ENCODE measurements around the gene TRPV4. TPM values are rescaled to one million over a fixed set of nuclear protein-coding genes. Genes with fewer than 3 reads are reported as not detected.
A peak's percentile ranks its signal among the peaks of the same experiment; 100 is the strongest.

Gene TRPV4
- total RNA-seq, 2 donors from 2014 or later: not detected

DNA sequence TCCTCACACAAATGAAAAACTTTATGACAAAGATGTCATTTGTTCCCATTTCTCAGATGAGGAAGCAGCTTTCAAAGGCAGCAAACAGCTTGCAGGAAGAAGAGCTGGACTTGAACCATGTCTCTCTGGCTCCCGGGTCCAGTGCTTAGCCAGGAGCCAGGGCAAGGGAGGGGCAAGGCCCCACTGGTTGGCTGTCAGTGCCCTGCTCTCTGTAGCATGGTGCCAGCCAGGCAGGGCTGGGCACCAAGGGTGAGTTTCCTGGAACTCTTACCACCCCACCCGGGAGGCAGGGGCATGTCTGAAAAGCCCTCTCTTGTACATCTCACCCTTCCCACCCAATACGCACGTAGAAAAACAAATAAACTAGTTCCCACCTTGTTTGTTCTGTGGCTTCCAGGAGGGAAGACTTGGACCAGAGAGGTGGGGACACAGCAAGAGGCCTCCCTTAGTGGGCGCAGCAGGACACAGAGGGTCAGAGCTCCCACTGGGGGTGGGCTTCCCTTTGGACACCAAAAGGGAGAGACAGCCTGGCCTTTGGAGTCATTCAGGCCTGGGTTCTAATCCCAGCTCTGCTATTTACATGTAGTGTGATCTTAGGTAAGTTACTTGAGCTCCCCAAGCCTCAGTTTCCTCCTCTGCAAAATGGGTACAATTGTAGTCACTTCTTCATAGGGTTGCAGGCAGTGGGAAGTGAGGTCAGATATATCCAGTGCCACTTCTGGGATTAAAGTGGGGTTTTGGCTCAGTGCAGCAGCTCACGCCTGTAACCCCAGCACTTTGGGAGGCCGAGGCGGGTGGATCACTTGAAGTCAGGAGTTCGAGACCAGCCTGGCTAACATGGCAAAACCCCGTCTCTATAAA lies 17.2 kb downstream of the TRPV4 start:
- Mint-ChIP-seq H3K4me1 (ENCODE audit: low read depth in 2 of 2) (no peaks in the 10 kb centered on the region), H3K36me3 (no peaks in the 10 kb centered on the region), H3K9me3 (no peaks in the 10 kb centered on the region), H3K4me3 (no peak overlapping the region), H3K27ac (no peak overlapping the region), H3K27me3 (peaks cover 3 to 10% of the 10 kb centered on the region in 2 donors)
- no peak for DNase-seq (ENCODE audit: low spot score)
- ATAC-seq: no peak

DNA sequence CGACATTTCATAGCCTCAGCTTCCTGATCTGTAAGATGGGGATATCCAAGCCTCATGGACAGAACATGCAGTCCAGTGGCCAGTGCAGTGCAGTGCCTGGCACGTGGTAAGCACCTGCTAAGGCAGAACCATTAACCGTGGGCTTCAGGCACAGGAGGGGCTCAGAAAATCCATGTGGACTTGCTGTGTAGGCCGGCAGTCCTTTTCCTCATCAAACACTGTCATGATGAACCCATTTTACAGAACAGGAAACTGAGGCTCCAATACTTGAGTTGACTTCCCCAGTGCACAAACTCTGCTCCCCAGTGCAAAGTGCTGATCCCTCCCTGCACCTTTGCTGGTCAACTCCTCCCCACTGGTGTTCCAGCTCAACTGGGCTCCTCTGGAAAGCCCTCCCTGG lies 18.0 kb downstream of the TRPV4 start:
- H3K9me3 Mint-ChIP-seq: no peaks in the 10 kb centered on the region
- no peaks in the 10 kb centered on the region for H3K4me1 Mint-ChIP-seq (ENCODE audit: low read depth in 2 of 2)
- DNase-seq (ENCODE audit: low spot score): no peak
- H3K27me3 Mint-ChIP-seq: peaks cover 3 to 10% of the 10 kb centered on the region in 2 donors
- no peaks in the 10 kb centered on the region for H3K36me3 Mint-ChIP-seq
- H3K27ac Mint-ChIP-seq: no peak overlapping the region
- H3K4me3 Mint-ChIP-seq: no peak overlapping the region
- no peak for ATAC-seq

DNA sequence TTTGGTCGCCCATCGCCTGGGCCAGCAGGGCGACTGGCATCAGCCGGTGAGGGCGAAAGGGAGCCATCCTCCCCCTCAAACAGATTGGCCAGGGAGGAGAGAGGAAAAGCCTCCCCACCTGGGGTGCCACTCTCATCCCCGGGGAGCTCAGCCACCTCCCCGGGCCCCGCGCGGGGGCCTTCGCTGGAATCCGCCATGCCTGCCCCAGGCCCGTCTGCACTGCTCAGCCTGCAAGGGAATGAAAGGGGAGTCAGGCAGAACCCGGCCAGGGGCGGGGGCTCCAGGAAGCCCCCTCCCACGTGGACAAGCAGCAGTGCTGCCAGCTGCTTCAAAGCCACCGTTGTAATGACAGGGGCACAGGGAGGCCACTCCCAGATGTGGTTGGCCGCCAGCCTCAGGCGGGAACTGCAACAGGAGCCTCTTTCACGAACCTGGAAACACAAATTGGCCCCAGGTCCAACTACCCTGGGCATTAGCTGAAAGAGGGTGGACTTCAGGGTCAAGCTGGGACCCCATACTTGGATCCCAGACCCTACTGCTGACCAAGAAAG lies 18.5 kb downstream of the TRPV4 start:
- ATAC-seq: no peak
- H3K27ac Mint-ChIP-seq: no peak overlapping the region
- no peak for DNase-seq (ENCODE audit: low spot score)
- no peaks in the 10 kb centered on the region for H3K9me3 Mint-ChIP-seq
- H3K36me3 Mint-ChIP-seq: no peaks in the 10 kb centered on the region
- H3K27me3 Mint-ChIP-seq: peaks cover 3 to 5% of the 10 kb centered on the region in 2 donors
- no peak overlapping the region for H3K4me3 Mint-ChIP-seq
- no peaks in the 10 kb centered on the region for H3K4me1 Mint-ChIP-seq (ENCODE audit: low read depth in 2 of 2)

DNA sequence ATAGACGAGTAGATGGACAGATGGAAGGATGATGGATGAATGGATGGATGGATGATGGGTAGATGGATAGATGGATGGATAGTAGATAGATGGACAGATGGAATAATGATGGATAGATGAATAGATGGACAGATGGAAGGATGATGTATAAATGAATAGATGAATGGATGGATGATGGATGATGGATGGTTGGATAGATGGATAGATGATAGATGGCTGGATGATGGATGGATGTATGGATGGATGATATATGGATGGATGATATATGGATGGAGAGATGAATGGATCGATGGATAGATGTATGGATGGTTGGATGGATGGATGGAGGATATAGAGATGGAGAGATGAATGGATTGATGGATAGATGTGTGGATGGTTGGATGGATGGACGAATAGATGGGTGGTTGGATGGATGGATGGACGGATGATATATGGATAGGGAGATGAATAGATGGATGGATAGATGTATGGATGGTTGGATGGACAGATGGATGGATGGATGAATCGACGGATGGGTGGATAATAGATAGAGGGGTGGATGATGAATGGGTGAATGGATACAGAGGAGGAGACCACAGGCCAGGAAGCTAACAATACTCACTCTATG lies 19.3 kb downstream of the TRPV4 start:
- no peak for ATAC-seq
- H3K9me3 Mint-ChIP-seq: no peaks in the 10 kb centered on the region

DNA sequence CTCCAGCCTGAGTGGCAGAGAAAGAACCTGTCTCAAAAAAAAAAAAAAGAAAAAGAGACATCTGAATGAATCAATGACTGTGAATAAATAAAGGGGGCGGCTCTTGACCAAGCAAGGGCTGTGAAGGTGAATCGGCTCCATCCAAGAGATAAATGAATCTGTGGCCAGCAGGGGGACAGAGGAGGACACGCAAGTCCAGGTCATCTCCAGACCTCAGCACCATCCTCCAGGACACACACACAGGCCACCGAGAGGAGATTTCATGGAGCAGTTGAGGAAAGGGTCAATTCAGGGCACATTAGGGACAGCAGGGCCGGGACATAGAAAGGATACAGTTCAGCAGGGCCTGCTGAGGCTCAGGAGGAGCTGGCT lies 21.6 kb downstream of the TRPV4 start:
- H3K9me3 Mint-ChIP-seq: no peaks in the 10 kb centered on the region
- H3K36me3 Mint-ChIP-seq: no peaks in the 10 kb centered on the region
- H3K4me3 Mint-ChIP-seq: no peak overlapping the region
- no peaks in the 10 kb centered on the region for H3K4me1 Mint-ChIP-seq (ENCODE audit: low read depth in 2 of 2)
- H3K27me3 Mint-ChIP-seq: no peaks in the 10 kb centered on the region
- no peak for DNase-seq (ENCODE audit: low spot score)
- no peak for ATAC-seq
- no peak overlapping the region for H3K27ac Mint-ChIP-seq

More for the DNA sequence above, 19.3 kb downstream of the TRPV4 start:
- H3K4me3 Mint-ChIP-seq: no peak overlapping the region
- no peaks in the 10 kb centered on the region for H3K27me3 Mint-ChIP-seq
- no peak for DNase-seq (ENCODE audit: low spot score)
- no peak overlapping the region for H3K27ac Mint-ChIP-seq
- H3K4me1 Mint-ChIP-seq (ENCODE audit: low read depth in 2 of 2): no peaks in the 10 kb centered on the region
- no peaks in the 10 kb centered on the region for H3K36me3 Mint-ChIP-seq

DNA sequence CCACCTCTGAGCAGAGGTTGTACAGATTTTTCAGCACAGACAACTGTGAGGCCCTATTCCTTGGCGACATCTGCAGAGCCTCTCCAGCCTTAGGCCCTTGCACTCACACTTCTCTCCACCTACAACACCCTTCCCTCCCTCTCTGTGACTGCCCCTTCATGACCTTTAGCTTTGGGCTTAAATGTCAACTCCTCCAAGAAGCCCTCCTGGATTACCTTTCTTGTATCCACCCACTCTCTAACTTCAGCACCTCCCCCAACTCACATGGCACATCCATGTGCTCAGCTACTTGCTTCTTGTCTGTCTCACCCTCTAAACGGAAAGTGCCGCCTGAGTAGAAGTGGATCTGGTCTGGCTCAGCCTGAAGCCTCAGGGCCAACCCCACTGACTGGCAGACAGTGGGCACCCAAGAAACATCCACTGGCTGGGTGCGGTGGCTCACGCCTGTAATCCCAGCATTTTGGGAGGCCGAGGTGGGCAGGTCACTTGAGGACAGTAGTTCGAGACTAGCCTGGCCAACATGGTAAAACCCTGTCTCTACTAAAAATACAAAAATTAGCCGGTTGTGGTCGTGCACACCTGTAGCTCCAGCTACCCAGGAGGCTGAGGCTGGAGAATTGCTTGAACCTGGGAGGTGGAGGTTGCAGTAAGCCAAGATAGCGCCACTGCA lies 22.1 kb downstream of the TRPV4 start:
- Mint-ChIP-seq H3K27ac (no peak overlapping the region), H3K4me3 (no peak overlapping the region), H3K27me3 (no peaks in the 10 kb centered on the region), H3K36me3 (no peaks in the 10 kb centered on the region), H3K9me3 (no peaks in the 10 kb centered on the region), H3K4me1 (ENCODE audit: low read depth in 2 of 2) (no peaks in the 10 kb centered on the region)
- no peak for ATAC-seq
- no peak for DNase-seq (ENCODE audit: low spot score)

DNA sequence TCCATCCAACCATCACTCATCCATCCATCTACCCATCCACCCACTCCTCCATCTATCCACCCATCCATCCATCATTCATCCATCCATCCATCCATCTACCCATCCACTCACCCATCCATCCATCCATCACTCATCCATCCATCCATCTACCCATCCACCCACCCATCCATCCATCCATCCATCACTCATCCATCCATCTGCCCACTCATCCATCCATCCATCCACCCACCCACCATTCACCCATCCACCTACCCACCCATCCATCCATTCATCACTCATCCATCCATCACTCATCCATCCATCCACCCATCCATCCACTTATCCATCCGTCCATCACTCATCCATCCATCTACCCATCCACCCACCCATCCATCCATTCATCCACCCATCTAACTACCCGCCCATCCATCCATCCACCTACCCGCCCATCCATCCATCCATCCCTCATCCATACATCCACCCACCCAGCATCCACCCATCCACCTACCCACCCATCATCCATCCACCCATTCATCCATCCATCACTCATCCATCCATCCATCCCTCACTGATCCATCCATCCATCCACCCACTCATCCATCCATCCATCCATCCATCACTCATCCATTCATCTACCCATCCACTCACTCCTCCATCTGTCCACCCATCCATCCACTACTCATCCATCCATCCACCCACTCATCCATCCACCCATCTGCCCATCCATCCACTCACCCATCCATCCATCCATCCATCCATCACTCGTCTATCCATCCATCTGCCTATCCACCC lies 24.1 kb downstream of the TRPV4 start:
- ATAC-seq (no peak), DNase-seq (ENCODE audit: low spot score) (no peak)
- Mint-ChIP-seq H3K4me3 (no peak overlapping the region), H3K36me3 (no peaks in the 10 kb centered on the region), H3K27ac (no peak overlapping the region), H3K9me3 (no peaks in the 10 kb centered on the region), H3K27me3 (no peaks in the 10 kb centered on the region), H3K4me1 (ENCODE audit: low read depth in 2 of 2) (no peaks in the 10 kb centered on the region)

DNA sequence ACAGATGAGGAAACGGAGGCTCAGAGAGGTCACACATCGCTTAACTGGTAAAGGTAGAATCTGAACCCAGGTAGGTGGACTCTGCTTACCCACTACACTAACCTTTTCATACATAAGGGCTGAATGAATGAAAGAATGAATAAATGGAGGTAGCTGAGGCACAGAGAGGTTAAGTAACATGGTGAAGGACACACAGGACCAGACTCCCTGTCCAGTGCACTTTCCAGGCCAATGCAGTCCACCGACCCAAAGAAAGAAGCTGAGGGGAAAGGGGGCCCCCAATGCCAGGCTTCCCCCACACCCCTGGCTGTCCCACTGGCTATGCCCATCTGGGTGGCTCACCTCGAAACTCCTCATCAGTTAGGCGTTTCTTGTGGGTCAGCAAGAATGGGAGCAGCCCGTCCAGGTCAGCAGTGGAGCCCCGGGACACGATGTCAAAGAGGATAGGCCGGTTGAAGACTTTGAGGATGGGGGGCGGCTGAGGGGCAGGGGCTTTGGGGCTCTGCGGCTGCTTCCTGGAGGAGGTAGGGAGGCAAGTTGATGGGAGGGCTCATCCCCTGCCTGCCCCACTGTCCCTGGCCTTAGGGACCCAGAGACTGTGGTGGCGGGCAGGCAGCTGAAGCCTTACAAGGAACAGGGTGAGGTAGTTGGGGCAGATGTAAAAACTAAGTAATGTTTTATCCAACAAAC lies 25.1 kb downstream of the TRPV4 start:
- Mint-ChIP-seq H3K9me3 (no peaks in the 10 kb centered on the region), H3K27ac (no peak overlapping the region), H3K27me3 (no peaks in the 10 kb centered on the region), H3K36me3 (no peaks in the 10 kb centered on the region), H3K4me1 (ENCODE audit: low read depth in 2 of 2) (no peaks in the 10 kb centered on the region), H3K4me3 (no peak overlapping the region)
- DNase-seq (ENCODE audit: low spot score) (no peak), ATAC-seq (no peak)

DNA sequence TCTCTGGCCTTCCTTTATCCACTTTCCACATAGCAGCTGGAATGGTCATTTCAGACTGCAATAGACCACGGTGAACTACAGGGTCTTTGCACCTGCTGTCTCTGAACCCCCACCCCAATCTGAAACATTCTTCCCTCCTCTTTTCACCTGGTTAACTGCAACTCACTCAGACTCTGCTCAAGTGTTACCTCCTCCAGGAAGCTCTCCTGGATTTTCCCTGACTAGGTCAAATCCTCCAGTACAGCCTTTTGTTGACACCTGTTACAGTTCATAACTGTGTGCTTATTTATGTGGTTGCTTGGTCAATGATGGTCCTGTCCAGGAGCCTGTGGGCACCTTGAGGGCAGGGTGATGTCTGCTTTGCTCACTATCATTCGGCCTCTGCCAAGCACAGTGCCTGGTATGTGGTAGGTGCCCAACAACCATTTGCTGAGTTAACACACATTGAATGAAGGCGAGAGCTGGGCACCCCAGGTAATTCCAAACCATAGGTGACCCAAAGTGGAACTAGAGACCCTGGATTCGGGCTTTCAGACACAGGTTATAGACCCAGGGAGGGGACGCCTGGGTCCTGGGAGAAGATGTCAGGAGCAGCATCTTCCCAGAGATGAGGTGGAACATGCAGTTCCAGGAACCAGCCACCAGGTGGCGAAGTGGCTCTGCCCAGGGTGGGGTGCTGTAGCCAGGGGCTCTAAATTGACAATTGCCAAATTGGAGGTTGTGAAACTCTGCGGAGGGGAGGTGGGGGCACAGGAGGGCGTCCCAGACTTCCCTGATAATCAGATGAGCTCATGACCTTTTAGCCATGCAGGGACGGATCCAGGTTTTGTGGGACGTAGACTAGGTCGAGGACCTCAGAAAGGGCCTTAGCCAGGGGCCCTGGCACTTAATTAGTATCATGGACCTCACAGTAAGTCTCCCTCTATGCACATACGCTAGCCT lies 28.1 kb downstream of the TRPV4 start:
- Mint-ChIP-seq H3K36me3 (no peaks in the 10 kb centered on the region), H3K9me3 (no peaks in the 10 kb centered on the region), H3K27me3 (no peaks in the 10 kb centered on the region), H3K4me1 (ENCODE audit: low read depth in 2 of 2) (no peaks in the 10 kb centered on the region), H3K27ac (no peak overlapping the region), H3K4me3 (no peak overlapping the region)
- DNase-seq (ENCODE audit: low spot score) (peak; percentile 71), ATAC-seq (peak; percentile 70 to 81)

DNA sequence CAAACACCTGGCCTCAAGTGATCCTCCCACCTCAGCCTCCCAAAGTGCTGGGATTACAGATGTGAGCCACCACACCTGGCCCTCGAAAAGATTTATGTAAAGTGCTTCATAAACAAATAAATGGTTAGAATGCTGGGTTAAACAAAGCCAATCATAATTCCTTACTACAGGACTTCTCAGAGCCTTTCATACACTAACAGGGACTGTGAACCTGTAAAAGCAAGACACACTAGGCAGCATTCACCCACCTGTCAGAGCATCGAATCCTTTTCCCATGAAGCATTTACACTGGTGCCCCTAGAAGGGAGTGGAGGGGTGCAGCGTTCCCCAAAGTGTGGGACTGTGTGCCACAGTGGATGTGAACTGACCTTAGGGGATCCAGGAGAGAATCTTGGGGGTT lies 29.5 kb downstream of the TRPV4 start:
- Mint-ChIP-seq H3K36me3 (no peaks in the 10 kb centered on the region), H3K4me3 (no peak overlapping the region), H3K4me1 (ENCODE audit: low read depth in 2 of 2) (no peaks in the 10 kb centered on the region), H3K27me3 (no peaks in the 10 kb centered on the region), H3K27ac (no peak overlapping the region), H3K9me3 (no peaks in the 10 kb centered on the region)
- ATAC-seq (no peak), DNase-seq (ENCODE audit: low spot score) (no peak)

DNA sequence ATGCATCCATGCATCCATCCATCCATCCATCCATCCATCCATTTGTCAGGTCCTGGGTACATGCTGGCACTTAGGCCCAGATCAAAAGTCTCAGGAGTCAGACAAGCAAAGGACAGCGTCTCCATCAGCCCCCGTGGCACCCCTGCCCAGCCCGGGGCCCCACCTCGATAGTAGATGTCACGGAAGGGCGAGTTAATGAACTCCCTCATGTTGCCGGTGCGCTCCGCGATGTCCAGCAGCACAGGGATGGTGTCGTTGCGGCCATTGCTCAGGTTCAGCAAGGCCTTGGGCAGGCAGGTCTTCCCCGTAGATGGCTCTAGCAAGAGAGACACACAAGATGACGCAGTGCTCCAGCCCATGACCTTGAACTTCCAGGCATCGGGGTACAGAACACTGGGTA lies 30.4 kb downstream of the TRPV4 start:
- no peaks in the 10 kb centered on the region for H3K36me3 Mint-ChIP-seq

DNA sequence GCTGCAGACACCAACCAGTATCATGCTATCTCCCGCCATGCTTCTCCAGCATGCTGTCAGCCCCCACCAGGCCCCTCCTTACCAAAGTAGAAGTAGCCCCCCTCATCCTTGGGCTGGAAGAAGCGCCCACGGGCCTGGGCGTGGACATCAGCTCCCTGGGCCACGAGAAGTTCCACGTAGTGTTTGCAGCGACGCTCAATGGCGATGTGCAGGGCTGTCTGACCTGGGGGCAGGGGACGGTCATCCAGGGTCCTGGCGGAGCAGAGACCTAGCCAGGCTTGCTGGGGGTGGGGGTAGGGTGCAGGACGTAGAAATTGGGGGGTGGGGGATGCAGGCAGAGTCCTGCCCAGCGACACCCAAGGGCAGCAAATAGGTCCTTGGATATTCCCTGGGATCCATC lies 32.7 kb downstream of the TRPV4 start:
- no peaks in the 10 kb centered on the region for H3K9me3 Mint-ChIP-seq

More for the DNA sequence above, 30.4 kb downstream of the TRPV4 start:
- H3K4me1 Mint-ChIP-seq (ENCODE audit: low read depth in 2 of 2): no peaks in the 10 kb centered on the region
- H3K4me3 Mint-ChIP-seq: no peak overlapping the region
- ATAC-seq (no peak), DNase-seq (ENCODE audit: low spot score) (no peak)
- no peaks in the 10 kb centered on the region for H3K27me3 Mint-ChIP-seq
- H3K27ac Mint-ChIP-seq: no peak overlapping the region
- no peaks in the 10 kb centered on the region for H3K9me3 Mint-ChIP-seq

More for the DNA sequence above, 32.7 kb downstream of the TRPV4 start:
- H3K4me1 Mint-ChIP-seq (ENCODE audit: low read depth in 2 of 2): no peaks in the 10 kb centered on the region
- no peak for DNase-seq (ENCODE audit: low spot score)
- H3K27me3 Mint-ChIP-seq: no peaks in the 10 kb centered on the region
- H3K36me3 Mint-ChIP-seq: no peaks in the 10 kb centered on the region
- H3K4me3 Mint-ChIP-seq: no peak overlapping the region
- H3K27ac Mint-ChIP-seq: no peak overlapping the region
- ATAC-seq: peak in 1 of 2 donors; percentile 14

Data from natural killer cell treated with Interleukin-12 subunit alpha and Interleukin-12 subunit beta and Interleukin-15 and Interleukin-18, amount 100 ng/mL, for 72 hours (primary cell).